HEK293 (cell line): ENCODE data around the gene PPP6R3.
"Not testable (repeated sequence)": the region's sequence is repeated elsewhere in the genome, so short reads cannot be mapped to it uniquely, and the experiment has no call there.

Experiments
- CTCF ChIA-PET: fragments of 350-600 bp; formaldehyde crosslinking; extraction: SDS; loops from one replicate; lab custom pipeline; 2021; ENCODE audit warnings: antibody characterized with exemption; lab: Yijun Ruan, JAX
- POLR2A ChIA-PET: fragments of 300-600 bp; formaldehyde crosslinking; extraction: SDS; loops from one replicate; lab custom pipeline; 2020; ENCODE audit warnings: antibody characterized with exemption, inconsistent platforms; lab: Yijun Ruan, JAX
- H3K27ac ChIP-seq: fragments of 200-500 bp; sonication (Bioruptor generic); 2 replicates; pipeline ENCODE4 v1.5.1; 2014; ENCODE audit warnings: low read depth, low read length, control low read depth, inconsistent platforms; ENCODE audit errors: extremely low read depth
- H3K36me3 ChIP-seq, 2 experiments: fragments of 200-500 bp in 1 of 2; sonication (Bioruptor generic) in 1 of 2; 1 replicate in 1 of 2; 2 replicates in 1 of 2; pipeline ENCODE4 v1.5.1; 2014 to 2017; ENCODE audit warnings: inconsistent platforms in 2 of 2, low read length in 2 of 2; ENCODE audit not compliant: control insufficient read depth in 2 of 2, insufficient read depth in 1 of 2
- H3K4me1 ChIP-seq: fragments of 200-500 bp; sonication (Bioruptor generic); 2 replicates; pipeline ENCODE4 v1.5.1; 2014; ENCODE audit warnings: mild to moderate bottlenecking, low read length, inconsistent platforms; ENCODE audit not compliant: control insufficient read depth, insufficient read depth
- H3K4me3 ChIP-seq: 2 replicates; pipeline ENCODE4 v1.5.1; 2011; ENCODE audit warnings: low read depth, mild to moderate bottlenecking, control low read depth, low read length, moderate library complexity
- H3K9me3 ChIP-seq: fragments of 200-500 bp; sonication (Bioruptor generic); 2 replicates; pipeline ENCODE4 v1.5.1; 2014; ENCODE audit warnings: low read depth, low read length, inconsistent platforms; ENCODE audit not compliant: control insufficient read depth, insufficient read depth
- BCL11A ChIP-seq: fragments of 450-650 bp; formaldehyde crosslinking; IDR thresholded peaks from 2 replicates; pipeline ENCODE4 v1.5.1; 2016; ENCODE audit warnings: low read depth, missing biosample characterization, missing genetic modification characterization
- EGR2 ChIP-seq: fragments of 450-650 bp; formaldehyde crosslinking; IDR thresholded peaks from 2 replicates; pipeline ENCODE4 v1.5.1; 2016; ENCODE audit warnings: low read depth, missing biosample characterization, missing genetic modification characterization
- SCRT2 ChIP-seq: fragments of 450-650 bp; formaldehyde crosslinking; IDR thresholded peaks from 2 replicates; pipeline ENCODE4 v1.5.1; 2016; ENCODE audit warnings: missing biosample characterization, missing genetic modification characterization
- ZNF184 ChIP-seq: fragments of 450-650 bp; IDR thresholded peaks from 2 replicates; pipeline ENCODE4 v1.5.1; 2018; ENCODE audit warnings: missing biosample characterization, mild to moderate bottlenecking, missing genetic modification characterization
- ZNF654 ChIP-seq: fragments of 450-650 bp; formaldehyde crosslinking; IDR thresholded peaks from 2 replicates; pipeline ENCODE4 v1.5.1; 2016; ENCODE audit warnings: low read depth, missing biosample characterization, missing genetic modification characterization

The PPP6R3 gene

DNA sequence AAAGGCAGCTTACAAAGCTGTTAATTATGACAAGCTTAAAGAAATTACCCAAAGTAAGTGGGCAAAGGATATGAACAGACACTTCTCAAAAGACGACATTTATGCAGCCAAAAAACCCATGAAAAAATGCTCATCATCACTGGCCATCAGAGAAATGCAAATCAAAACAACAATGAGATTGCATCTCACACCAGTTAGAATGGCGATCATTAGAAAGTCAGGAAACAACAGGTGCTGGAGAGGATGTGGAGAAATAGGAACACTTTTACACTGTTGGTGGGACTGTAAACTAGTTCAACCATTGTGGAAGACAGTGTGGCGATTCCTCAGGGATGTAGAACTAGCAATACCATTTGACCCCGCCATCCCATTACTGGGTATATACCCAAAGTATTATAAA lies 164.5 kb downstream of the PPP6R3 start:
- CTCF ChIA-PET, POLR2A ChIA-PET, H3K4me1 ChIP-seq, H3K36me3 ChIP-seq, H3K4me3 ChIP-seq, H3K9me3 ChIP-seq, H3K27ac ChIP-seq: not testable (repeated sequence)
- TF ChIP-seq ZNF184, result peak; percentile 80
- 0 out of 2 replicates have a peak, but pooled peaks have one; percentile 9 for TF ChIP-seq SCRT2 (tag by site-specific recombination)

DNA sequence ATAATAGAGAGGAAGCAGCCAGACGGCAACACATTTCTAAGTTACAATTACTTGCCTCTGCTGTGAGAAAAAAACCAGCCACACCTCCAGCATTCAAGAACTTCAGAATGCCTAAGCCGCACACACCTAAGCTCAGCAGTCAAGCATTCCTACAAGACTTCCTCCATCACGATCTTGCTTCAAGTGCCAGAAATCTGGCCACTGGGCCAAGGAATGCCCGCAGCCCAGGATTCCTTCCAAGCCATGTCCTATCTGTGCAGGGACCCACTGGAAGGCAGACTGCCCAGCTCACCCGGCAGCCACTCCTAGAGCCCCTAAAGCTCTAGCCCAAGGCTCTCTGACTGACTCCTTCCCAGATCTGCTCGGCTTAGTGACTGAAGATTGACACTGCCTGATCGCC lies 165.7 kb downstream of the PPP6R3 start:
- H3K9me3 ChIP-seq, H3K4me3 ChIP-seq, H3K36me3 ChIP-seq, H3K27ac ChIP-seq, H3K4me1 ChIP-seq, CTCF ChIA-PET, POLR2A ChIA-PET: not testable (repeated sequence)

DNA sequence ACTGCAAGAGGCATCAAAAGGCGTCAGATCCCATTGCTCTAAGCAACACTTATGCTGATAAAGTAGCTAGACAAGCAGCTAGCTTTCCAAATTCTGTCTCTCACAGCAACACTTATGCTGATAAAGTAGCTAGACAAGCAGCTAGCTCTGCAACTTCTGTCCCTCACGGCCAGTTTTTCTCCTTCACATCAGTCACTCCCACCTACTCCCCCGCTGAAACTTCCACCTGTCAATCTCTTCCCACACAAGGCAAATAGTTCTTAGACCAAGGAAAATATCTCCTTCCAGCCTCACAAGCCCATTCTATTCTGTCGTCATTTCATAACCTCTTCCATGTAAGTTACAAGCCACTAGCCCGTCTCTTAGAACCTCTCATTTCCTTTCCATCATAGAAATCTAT lies 168.3 kb downstream of the PPP6R3 start:
- CTCF ChIA-PET, result interaction anchor here (0.5 to 1.0 kb wide), 2 partner anchors 18 to 175 kb away, joined by 4 to 6 read pairs; no protein-coding TSS in a partner anchor
- H3K4me1 ChIP-seq, POLR2A ChIA-PET, H3K4me3 ChIP-seq, H3K36me3 ChIP-seq, H3K27ac ChIP-seq, H3K9me3 ChIP-seq: not testable (repeated sequence)
- TF ChIP-seq EGR2, result 0 out of 2 replicates have a peak, but pooled peaks have one; percentile 18

DNA sequence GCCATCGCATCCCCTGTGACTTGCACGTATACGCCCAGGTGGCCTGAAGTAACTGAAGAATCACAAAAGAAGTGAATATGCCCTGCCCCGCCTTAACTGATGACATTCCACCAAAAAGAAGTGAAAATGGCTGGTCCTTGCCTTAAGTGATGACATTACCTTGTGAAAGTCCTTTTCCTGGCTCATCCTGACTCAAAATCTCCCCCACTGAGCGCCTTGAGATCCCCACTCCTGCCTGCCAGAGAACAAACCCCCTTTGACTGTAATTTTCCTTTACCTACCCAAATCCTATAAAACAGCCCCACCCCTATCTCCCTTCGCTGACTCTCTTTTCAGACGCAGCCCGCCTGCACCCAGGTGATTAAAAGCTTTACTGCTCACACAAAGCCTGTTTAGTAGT lies 171.8 kb downstream of the PPP6R3 start:
- H3K27ac ChIP-seq, H3K4me1 ChIP-seq, POLR2A ChIA-PET, H3K4me3 ChIP-seq, H3K9me3 ChIP-seq, H3K36me3 ChIP-seq: not testable (repeated sequence)
- CTCF ChIA-PET, result interaction anchor here (0.6 to 2.2 kb wide), 6 partner anchors 16 to 429 kb away, joined by 3 to 16 read pairs (median 4); no protein-coding TSS in a partner anchor

DNA sequence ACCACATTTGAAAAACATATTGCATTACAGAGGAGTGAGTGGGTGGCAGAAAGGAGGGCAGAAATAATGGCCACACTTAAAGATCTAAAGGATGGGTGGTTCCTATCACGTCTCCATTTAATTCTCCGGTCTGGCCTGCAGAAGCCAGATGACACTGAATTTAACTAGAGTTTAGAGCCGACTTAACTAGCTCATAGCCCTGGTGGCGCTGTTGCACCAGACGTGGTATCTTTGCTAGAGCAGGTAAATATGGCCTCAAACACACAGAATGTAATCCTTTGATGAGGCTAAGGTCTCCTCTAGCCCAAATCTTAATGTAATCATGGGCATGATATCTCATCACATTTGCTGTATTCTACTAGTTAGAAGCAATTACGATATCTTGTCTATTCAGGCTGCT lies 172.2 kb downstream of the PPP6R3 start:
- CTCF ChIA-PET, result interaction anchor here (0.6 to 2.2 kb wide), 6 partner anchors 16 to 428 kb away, joined by 3 to 16 read pairs (median 4); no protein-coding TSS in a partner anchor
- Histone ChIP-seq H3K4me3 (no peak overlapping the region), H3K4me1 (no peaks in the 10 kb centered on the region), H3K36me3 (no peaks in the 10 kb centered on the region), H3K27ac (no peak overlapping the region), H3K9me3 (no peaks in the 10 kb centered on the region)
- POLR2A ChIA-PET, result no interaction called here
- TF ChIP-seq ZNF654 (0 out of 2 replicates have a peak, but pooled peaks have one; percentile 18), BCL11A (tag by site-specific recombination) (no peak)
- TF ChIP-seq, all 188 proteins: peak for 1

DNA sequence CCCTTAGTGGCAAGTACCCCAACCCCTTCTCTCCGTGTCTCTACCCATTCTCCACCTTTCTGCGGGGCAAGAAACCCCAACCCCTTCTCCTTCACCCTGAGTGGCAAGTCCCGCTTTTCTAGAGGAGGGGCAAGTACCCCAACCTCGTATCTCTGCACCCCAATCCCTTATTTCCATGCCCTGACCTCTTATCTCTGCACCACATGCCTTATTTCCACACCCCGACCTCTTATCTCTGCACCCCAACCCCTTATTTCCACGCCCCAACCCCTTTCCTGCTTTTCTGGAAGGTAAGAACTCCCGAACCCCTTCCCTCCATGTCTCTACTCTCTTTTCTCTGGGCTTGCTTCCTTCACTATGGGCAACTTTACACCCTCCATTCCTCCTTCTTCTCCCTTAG lies 174.1 kb downstream of the PPP6R3 start:
- H3K27ac ChIP-seq, H3K4me1 ChIP-seq, H3K4me3 ChIP-seq, POLR2A ChIA-PET, H3K9me3 ChIP-seq, H3K36me3 ChIP-seq: not testable (repeated sequence)
- CTCF ChIA-PET, result interaction anchor here (0.6 to 1.0 kb wide), 3 partner anchors 163 to 235 kb away, joined by 3 to 5 read pairs (median 3); no protein-coding TSS in a partner anchor

DNA sequence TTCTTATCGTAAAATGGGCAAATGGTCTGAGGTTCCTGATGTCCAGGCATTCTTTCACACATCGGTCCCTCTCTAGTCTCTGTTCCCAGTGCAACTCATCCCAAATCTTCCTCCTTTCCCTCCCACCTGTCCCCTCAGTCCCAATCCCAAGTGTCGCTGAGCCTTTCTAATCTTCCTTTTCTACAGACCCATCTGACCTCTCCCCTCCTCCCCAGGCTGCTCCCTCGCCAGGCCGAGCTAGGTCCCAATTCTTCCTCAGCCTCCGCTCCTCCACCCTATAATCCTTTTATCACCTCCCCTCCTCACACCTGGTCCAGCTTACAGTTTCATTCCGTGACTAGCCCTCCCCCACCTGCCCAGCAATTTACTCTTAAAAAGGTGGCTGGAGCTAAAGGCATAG lies 174.6 kb downstream of the PPP6R3 start:
- CTCF ChIA-PET, result interaction anchor here (0.6 to 1.0 kb wide), 3 partner anchors 134 to 235 kb away, joined by 3 to 5 read pairs (median 5); no protein-coding TSS in a partner anchor
- H3K4me3 ChIP-seq, H3K4me1 ChIP-seq, H3K27ac ChIP-seq, H3K9me3 ChIP-seq, POLR2A ChIA-PET, H3K36me3 ChIP-seq: not testable (repeated sequence)

DNA sequence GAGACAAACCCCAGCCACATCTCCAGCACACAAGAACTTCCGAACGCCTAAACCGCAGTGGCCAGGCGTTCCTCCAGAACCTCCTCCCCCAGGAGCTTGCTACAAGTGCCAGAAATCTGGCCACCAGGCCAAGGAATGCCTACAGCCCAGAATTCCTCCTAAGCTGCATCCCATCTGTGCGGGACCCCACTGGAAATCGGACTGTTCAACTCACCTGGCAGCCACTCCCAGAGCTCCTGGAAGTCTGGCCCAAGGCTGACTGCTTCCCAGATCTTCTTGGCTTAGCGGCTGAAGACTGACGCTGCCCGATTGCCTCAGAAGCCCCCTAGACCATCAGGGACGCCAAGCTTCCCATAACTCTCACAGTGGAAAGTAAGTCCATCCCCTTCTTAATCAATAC lies 175.3 kb downstream of the PPP6R3 start:
- H3K9me3 ChIP-seq, H3K4me1 ChIP-seq, POLR2A ChIA-PET, H3K27ac ChIP-seq, H3K4me3 ChIP-seq, H3K36me3 ChIP-seq: not testable (repeated sequence)
- CTCF ChIA-PET, result interaction anchor here (0.6 to 1.0 kb wide), 2 partner anchors 133 to 162 kb away, joined by 5 read pairs; no protein-coding TSS in a partner anchor

DNA sequence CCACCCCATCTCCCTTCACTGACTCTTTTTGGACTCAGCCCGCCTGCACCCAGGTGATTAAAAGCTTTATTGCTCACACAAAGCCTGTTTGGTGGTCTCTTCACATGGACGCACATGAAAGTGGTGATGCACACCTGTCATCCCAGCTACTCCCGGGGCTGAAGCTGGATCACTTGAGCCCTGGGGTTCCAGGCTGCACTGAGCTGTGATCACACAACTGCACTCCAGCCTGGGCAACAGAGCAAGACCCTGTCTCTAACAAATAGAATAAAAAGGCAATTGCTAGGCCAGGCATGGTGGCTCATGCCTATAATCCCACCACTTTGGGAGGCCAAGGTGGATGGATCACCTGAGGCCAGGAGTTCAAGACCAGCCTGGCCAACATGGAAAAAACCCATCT lies 178.8 kb downstream of the PPP6R3 start:
- ChIA-PET CTCF (interaction anchor here (0.7 kb wide), 1 partner anchor 383 kb away, joined by 3 read pairs; no protein-coding TSS in a partner anchor), POLR2A (interaction anchor here (0.6 kb wide), 1 partner anchor 405 kb away, joined by 4 read pairs; no protein-coding TSS in a partner anchor)
- not testable (repeated sequence) for H3K36me3 ChIP-seq, H3K27ac ChIP-seq, H3K9me3 ChIP-seq, H3K4me3 ChIP-seq, H3K4me1 ChIP-seq
